OCI-LY7 (cell line): ENCODE results near the gene SPX.

Source experiments
- CTCF ChIP-seq: fragments of 200-600 bp; sonication (generic); conservative IDR thresholded peaks from 2 replicates; pipeline ENCODE4 v1.5.1; 2014; ENCODE audit warnings: mild to moderate bottlenecking, antibody characterized with exemption, low read length, moderate library complexity, mixed read lengths
- EZH2phosphoT487 ChIP-seq: fragments of 200-600 bp; sonication (generic); IDR thresholded peaks from 2 replicates; pipeline ENCODE4 v1.6.1; 2018; ENCODE audit warnings: low read depth, borderline replicate concordance, mild to moderate bottlenecking, mixed run types, antibody characterized with exemption, low read length, moderate library complexity, mixed read lengths

DNA sequence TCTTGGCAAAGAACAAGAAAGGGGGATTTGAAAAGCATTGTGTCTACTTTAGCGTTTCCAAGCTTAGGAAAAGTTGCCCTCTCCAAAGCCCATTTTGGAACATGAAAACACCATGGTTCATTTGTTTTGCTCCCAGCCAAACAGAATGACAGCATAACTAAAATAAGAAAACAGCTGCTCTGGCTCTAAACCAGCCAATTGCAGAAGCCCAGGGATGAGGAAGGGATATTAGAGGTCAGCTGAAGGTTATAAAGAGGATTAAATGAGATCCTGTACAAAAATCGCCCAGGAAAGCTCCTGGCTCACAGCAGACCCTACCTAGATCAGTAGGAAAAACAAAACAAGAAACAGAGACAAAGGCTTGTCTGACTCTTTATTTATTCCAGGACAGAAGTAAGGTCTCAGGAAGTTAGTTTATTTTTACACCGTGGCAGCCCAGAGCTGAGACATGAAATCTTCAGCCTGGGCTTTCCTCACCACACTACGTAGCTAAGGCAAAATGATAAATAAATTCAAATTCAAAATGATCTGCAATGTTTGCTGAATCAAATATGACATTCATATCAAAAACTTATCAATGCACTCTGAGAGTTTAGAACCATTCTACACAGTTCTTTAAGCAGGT lies 25.9 kb downstream of the SPX start:
- TF ChIP-seq CTCF, result no peak
- no peak for TF ChIP-seq EZH2phosphoT487
